ENCODE results near the gene PPP2R2B. TPM values are rescaled to one million over a fixed set of nuclear protein-coding genes. Genes with fewer than 3 reads are reported as not detected.

PPP2R2B gene
- total RNA-seq, 1 donor from 2014 or later: 10.0 TPM

- Histone ChIP-seq H3K9me3 (no peaks in the 10 kb centered on the region), H3K27me3 (no peaks in the 10 kb centered on the region), H3K27ac (no peak overlapping the region), H3K4me1 (no peaks in the 10 kb centered on the region), H3K4me3 (no peak overlapping the region), H3K36me3 (peaks cover 0 to 14% of the 10 kb centered on the region in 2 donors)
- DNase-seq (ENCODE audit: low spot score in 2 of 2): no peak
- intact Hi-C loops (cut with DNase I): no loop called here
- TF ChIP-seq CTCF (IDR thresholded peaks at IDR 0.05): no peak
Measured at GRCh38 chr5:146599261-146599660, 279.3 kb downstream of the PPP2R2B start.

DNA sequence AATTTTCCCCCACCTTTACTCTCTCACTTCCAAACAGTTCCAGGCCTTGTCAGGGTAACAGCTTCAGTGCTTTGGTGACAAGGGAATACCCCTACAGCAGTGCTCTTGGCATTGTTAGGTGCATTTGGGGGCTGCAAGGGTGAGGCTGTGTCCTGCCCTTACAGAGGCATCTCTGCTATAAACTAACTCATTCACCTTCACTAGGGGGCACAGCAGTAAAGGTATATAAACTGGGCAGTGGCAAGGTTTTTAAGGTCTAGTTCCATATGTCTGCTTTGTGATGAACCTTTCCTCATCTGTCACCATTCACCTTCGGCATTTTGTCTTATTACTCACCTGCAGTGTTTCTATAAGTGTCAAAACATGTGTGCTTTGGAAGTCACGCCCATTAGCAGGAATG, 283.5 kb downstream of the PPP2R2B start:
- Histone ChIP-seq H3K4me3 (no peak overlapping the region), H3K9me3 (no peaks in the 10 kb centered on the region), H3K27ac (no peak overlapping the region), H3K36me3 (peaks cover 0 to 23% of the 10 kb centered on the region in 2 donors), H3K27me3 (no peaks in the 10 kb centered on the region), H3K4me1 (no peaks in the 10 kb centered on the region)
- no peak for DNase-seq (ENCODE audit: low spot score in 2 of 2)
- TF ChIP-seq CTCF (IDR thresholded peaks at IDR 0.05): no peak
- intact Hi-C loops (cut with DNase I): no loop called here

DNA sequence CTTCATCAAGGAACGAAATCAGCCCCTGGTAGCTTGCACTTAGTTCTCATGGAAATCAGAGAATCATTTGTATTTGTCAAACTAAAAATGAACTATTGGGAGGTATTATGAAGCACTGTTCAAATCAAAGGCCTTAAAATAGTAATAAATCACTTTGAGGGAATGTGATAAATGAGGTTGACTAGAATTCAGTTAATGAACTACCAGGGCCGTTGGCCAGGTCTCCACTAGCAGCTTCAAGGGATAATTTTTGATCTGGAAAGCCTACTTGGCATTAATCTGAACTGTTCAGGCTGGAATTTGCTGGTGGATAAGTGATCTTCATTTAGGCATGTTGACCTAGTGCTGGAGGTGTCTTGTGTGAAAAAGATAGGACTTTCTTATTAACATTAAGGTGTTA, 286.2 kb downstream of the PPP2R2B start:
- Histone ChIP-seq H3K4me1 (no peaks in the 10 kb centered on the region), H3K27ac (no peak overlapping the region), H3K9me3 (no peaks in the 10 kb centered on the region), H3K27me3 (no peaks in the 10 kb centered on the region), H3K36me3 (peaks cover 0 to 12% of the 10 kb centered on the region in 2 donors), H3K4me3 (no peak overlapping the region)
- no peak for DNase-seq (ENCODE audit: low spot score in 2 of 2)
- intact Hi-C loops (cut with DNase I): no loop called here
- no peak for TF ChIP-seq CTCF (IDR thresholded peaks at IDR 0.05)

DNA sequence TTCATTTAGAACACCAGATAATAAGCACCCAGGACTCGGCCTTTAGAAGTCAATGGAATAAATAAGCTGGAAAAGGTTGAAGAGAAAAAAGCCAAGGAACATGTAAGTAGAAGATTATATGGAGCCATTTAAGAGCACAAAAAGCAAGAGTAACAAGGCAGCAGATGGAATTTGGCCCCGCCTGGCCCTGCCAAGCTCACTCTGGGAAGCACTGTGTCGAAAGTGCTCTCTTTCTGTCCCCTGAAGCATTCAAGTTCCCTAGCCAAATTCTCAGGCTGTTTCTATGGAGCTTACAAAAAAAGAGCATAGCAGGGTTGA, 289.6 kb downstream of the PPP2R2B start:
- Histone ChIP-seq H3K9me3 (no peaks in the 10 kb centered on the region), H3K27ac (no peak overlapping the region)

GRCh38 chr5:146588331-146589027, 290.1 kb downstream of the PPP2R2B start:
- H3K27ac ChIP-seq: no peak overlapping the region
- no peak for TF ChIP-seq CTCF (IDR thresholded peaks at IDR 0.05)
- H3K9me3 ChIP-seq: no peaks in the 10 kb centered on the region
- H3K4me3 ChIP-seq: no peak overlapping the region
- H3K27me3 ChIP-seq: no peaks in the 10 kb centered on the region
- no peak for DNase-seq (ENCODE audit: low spot score in 2 of 2)
- H3K4me1 ChIP-seq: no peaks in the 10 kb centered on the region
- peaks cover 0 to 12% of the 10 kb centered on the region in 2 donors for H3K36me3 ChIP-seq
- intact Hi-C loops (cut with DNase I): no loop called here

More for the DNA sequence above, 289.6 kb downstream of the PPP2R2B start:
- Histone ChIP-seq H3K36me3 (peaks cover 0 to 12% of the 10 kb centered on the region in 2 donors), H3K4me1 (no peaks in the 10 kb centered on the region), H3K4me3 (no peak overlapping the region), H3K27me3 (no peaks in the 10 kb centered on the region)
- no peak for DNase-seq (ENCODE audit: low spot score in 2 of 2)
- TF ChIP-seq CTCF (IDR thresholded peaks at IDR 0.05): no peak
- intact Hi-C loops (cut with DNase I): no loop called here

GRCh38 chr5:146586752-146587151, 291.8 kb downstream of the PPP2R2B start:
- TF ChIP-seq CTCF (IDR thresholded peaks at IDR 0.05): no peak
- no peak overlapping the region for H3K27ac ChIP-seq
- no peaks in the 10 kb centered on the region for H3K4me1 ChIP-seq
- peaks cover 0 to under 1% of the 10 kb centered on the region in 2 donors for H3K36me3 ChIP-seq
- no peak for DNase-seq (ENCODE audit: low spot score in 2 of 2)
- intact Hi-C loops (cut with DNase I): no loop called here
- H3K27me3 ChIP-seq: no peaks in the 10 kb centered on the region
- no peaks in the 10 kb centered on the region for H3K9me3 ChIP-seq
- H3K4me3 ChIP-seq: no peak overlapping the region

All from ascending aorta (tissue), 2 donors.